Measurements from ENCODE around the gene AZIN2. TPM values are rescaled to one million over a fixed set of nuclear protein-coding genes. Genes with fewer than 3 reads are reported as not detected.
A peak's percentile ranks its signal among the peaks of the same experiment; 100 is the strongest.

AZIN2 gene
- total and polyA plus RNA-seq, 2 of the 13 experiments (the other 11 are each of a cell fraction or from before 2014, with no cell fraction given): 1.7 to 3.5 TPM

DNA sequence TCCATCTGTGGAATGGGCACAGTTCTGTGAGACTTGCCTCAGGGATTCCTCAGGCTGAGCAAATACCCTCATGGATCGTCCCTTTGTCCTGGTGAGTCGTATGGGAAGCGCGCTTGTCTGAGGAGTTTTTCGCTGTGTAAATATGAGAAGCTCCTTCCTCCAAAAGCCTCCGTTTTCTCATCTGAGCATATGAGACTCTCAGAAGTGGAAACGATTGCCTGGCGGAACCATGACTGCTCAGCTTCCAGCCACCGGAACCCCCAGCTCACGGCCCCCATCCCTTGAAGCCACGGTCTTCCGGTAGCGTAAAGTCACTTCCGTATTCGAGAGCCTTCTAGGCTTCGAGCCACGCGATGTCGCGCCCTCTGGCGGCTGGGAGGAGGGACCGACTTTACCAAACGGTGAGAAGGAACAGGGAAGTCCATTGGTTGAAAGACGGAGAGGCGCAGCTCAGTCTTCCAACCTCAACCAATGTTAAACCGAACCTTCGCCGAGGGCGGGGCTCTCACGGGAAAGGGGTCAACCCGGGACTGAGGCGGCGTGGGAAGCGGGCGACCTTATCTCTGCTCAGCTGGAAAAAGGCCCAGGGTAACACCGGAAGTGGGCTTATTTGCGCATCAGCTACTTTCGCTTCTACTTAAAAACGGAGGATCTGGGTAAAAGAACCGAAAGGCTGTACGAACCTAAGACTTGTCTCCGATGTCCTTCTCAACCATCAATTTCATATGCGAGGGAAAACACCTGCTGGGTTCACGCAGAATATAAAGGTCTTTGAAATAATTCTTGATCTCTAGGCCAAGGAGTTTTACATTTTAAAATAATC, 46.3 kb downstream of the AZIN2 start (continued):
- TF ChIP-seq ZNF746 (CRISPR knock-in tag; IDR thresholded peaks at IDR 0.05): no peak
- TF ChIP-seq GABPA (IDR thresholded peaks at IDR 0.05; ENCODE audit: low read depth, low read length): peak; percentile 88
- TF ChIP-seq GABPA (CRISPR knock-in tag; IDR thresholded peaks at IDR 0.05; ENCODE audit: low read depth): peak; percentile 99
- no peak for TF ChIP-seq ZNF883 (CRISPR knock-in tag; IDR thresholded peaks at IDR 0.05; ENCODE audit: not compliant biosample characterization)
- TF ChIP-seq, protein P1, sequence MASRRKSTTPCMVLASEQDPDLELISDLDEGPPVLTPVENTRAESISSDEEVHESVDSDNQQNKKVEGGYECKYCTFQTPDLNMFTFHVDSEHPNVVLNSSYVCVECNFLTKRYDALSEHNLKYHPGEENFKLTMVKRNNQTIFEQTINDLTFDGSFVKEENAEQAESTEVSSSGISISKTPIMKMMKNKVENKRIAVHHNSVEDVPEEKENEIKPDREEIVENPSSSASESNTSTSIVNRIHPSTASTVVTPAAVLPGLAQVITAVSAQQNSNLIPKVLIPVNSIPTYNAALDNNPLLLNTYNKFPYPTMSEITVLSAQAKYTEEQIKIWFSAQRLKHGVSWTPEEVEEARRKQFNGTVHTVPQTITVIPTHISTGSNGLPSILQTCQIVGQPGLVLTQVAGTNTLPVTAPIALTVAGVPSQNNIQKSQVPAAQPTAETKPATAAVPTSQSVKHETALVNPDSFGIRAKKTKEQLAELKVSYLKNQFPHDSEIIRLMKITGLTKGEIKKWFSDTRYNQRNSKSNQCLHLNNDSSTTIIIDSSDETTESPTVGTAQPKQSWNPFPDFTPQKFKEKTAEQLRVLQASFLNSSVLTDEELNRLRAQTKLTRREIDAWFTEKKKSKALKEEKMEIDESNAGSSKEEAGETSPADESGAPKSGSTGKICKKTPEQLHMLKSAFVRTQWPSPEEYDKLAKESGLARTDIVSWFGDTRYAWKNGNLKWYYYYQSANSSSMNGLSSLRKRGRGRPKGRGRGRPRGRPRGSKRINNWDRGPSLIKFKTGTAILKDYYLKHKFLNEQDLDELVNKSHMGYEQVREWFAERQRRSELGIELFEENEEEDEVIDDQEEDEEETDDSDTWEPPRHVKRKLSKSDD (CRISPR knock-in tag; IDR thresholded peaks at IDR 0.05; ENCODE audit: low read depth): no peak
- no peak for TF ChIP-seq HOXA7 (CRISPR knock-in tag; IDR thresholded peaks at IDR 0.05)
- TF ChIP-seq, protein P2, sequence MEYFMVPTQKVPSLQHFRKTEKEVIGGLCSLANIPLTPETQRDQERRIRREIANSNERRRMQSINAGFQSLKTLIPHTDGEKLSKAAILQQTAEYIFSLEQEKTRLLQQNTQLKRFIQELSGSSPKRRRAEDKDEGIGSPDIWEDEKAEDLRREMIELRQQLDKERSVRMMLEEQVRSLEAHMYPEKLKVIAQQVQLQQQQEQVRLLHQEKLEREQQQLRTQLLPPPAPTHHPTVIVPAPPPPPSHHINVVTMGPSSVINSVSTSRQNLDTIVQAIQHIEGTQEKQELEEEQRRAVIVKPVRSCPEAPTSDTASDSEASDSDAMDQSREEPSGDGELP (IDR thresholded peaks at IDR 0.05; ENCODE audit: borderline replicate concordance, low read depth): peak; percentile 98
- TF ChIP-seq GABPB1 (CRISPR knock-in tag; IDR thresholded peaks at IDR 0.05): peak; percentile 99
- TF ChIP-seq SKI (IDR thresholded peaks at IDR 0.05; ENCODE audit: partially characterized antibody): no peak
- no peak for TF ChIP-seq ZNF547 (CRISPR knock-in tag; IDR thresholded peaks at IDR 0.05)
- TF ChIP-seq ZNF234 (CRISPR knock-in tag; conservative IDR thresholded peaks at IDR 0.05): no peak
- TF ChIP-seq, protein P3, sequence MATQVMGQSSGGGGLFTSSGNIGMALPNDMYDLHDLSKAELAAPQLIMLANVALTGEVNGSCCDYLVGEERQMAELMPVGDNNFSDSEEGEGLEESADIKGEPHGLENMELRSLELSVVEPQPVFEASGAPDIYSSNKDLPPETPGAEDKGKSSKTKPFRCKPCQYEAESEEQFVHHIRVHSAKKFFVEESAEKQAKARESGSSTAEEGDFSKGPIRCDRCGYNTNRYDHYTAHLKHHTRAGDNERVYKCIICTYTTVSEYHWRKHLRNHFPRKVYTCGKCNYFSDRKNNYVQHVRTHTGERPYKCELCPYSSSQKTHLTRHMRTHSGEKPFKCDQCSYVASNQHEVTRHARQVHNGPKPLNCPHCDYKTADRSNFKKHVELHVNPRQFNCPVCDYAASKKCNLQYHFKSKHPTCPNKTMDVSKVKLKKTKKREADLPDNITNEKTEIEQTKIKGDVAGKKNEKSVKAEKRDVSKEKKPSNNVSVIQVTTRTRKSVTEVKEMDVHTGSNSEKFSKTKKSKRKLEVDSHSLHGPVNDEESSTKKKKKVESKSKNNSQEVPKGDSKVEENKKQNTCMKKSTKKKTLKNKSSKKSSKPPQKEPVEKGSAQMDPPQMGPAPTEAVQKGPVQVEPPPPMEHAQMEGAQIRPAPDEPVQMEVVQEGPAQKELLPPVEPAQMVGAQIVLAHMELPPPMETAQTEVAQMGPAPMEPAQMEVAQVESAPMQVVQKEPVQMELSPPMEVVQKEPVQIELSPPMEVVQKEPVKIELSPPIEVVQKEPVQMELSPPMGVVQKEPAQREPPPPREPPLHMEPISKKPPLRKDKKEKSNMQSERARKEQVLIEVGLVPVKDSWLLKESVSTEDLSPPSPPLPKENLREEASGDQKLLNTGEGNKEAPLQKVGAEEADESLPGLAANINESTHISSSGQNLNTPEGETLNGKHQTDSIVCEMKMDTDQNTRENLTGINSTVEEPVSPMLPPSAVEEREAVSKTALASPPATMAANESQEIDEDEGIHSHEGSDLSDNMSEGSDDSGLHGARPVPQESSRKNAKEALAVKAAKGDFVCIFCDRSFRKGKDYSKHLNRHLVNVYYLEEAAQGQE (IDR thresholded peaks at IDR 0.05; ENCODE audit: borderline replicate concordance in 1 of 2, low read depth in 1 of 2, low read length in 2 of 2): peak in 1 of 2 experiments; percentile 32; a peak in 1 of 4 replicates
- no peak for TF ChIP-seq ZNF841 (CRISPR knock-in tag; IDR thresholded peaks at IDR 0.05; ENCODE audit: borderline replicate concordance)
- TF ChIP-seq HDAC6 (IDR thresholded peaks at IDR 0.05; ENCODE audit: low read depth, low read length): no peak
- TF ChIP-seq SUZ12 (IDR thresholded peaks at IDR 0.05; ENCODE audit: low read depth, low read length): no peak
- 0 out of 2 replicates have a peak, but pooled peaks have one; percentile 64 for TF ChIP-seq ZNF34 (CRISPR knock-in tag; IDR thresholded peaks at IDR 0.05; ENCODE audit: borderline replicate concordance)
- TF ChIP-seq GTF2F1 (IDR thresholded peaks at IDR 0.05; ENCODE audit: low read length): no peak
- TF ChIP-seq, protein P4, sequence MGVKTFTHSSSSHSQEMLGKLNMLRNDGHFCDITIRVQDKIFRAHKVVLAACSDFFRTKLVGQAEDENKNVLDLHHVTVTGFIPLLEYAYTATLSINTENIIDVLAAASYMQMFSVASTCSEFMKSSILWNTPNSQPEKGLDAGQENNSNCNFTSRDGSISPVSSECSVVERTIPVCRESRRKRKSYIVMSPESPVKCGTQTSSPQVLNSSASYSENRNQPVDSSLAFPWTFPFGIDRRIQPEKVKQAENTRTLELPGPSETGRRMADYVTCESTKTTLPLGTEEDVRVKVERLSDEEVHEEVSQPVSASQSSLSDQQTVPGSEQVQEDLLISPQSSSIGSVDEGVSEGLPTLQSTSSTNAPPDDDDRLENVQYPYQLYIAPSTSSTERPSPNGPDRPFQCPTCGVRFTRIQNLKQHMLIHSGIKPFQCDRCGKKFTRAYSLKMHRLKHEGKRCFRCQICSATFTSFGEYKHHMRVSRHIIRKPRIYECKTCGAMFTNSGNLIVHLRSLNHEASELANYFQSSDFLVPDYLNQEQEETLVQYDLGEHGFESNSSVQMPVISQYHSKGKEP (CRISPR knock-in tag; IDR thresholded peaks at IDR 0.05): no peak
- TF ChIP-seq, protein P5, sequence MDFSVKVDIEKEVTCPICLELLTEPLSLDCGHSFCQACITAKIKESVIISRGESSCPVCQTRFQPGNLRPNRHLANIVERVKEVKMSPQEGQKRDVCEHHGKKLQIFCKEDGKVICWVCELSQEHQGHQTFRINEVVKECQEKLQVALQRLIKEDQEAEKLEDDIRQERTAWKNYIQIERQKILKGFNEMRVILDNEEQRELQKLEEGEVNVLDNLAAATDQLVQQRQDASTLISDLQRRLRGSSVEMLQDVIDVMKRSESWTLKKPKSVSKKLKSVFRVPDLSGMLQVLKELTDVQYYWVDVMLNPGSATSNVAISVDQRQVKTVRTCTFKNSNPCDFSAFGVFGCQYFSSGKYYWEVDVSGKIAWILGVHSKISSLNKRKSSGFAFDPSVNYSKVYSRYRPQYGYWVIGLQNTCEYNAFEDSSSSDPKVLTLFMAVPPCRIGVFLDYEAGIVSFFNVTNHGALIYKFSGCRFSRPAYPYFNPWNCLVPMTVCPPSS (IDR thresholded peaks at IDR 0.05): no peak

Data from HepG2 (cell line).